SKM-1 (cell line): ENCODE measurements around the gene PPFIBP2.

Source experiments
- DNase-seq: peaks from one replicate; lab custom pipeline; 2025; ENCODE audit not compliant: unreplicated experiment; lab: John Stamatoyannopoulos, UW

PPFIBP2 gene

GRCh38 chr11:7575841-7576725, 62.3 kb downstream of the PPFIBP2 start:
- DNase-seq: no peak

- DNase-seq: no peak
Observed at GRCh38 chr11:7576726-7577290, 63.0 kb downstream of the PPFIBP2 start.

GRCh38 chr11:7577291-7578190, 63.7 kb downstream of the PPFIBP2 start:
- peak; percentile 12 for DNase-seq

- no peak for DNase-seq
Observed at GRCh38 chr11:7578276-7578955, 64.6 kb downstream of the PPFIBP2 start.

GRCh38 chr11:7579361-7579791, 65.6 kb downstream of the PPFIBP2 start:
- peak; percentile 20 for DNase-seq

- DNase-seq: no peak
Observed at GRCh38 chr11:7581021-7581590, 67.3 kb downstream of the PPFIBP2 start.

GRCh38 chr11:7582338-7582985, 68.7 kb downstream of the PPFIBP2 start:
- no peak for DNase-seq

GRCh38 chr11:7583248-7583647, 69.4 kb downstream of the PPFIBP2 start:
- no peak for DNase-seq

GRCh38 chr11:7584910-7585309, 71.1 kb downstream of the PPFIBP2 start:
- DNase-seq: no peak

- no peak for DNase-seq
Observed at GRCh38 chr11:7585816-7586215, 72.0 kb downstream of the PPFIBP2 start.

GRCh38 chr11:7586376-7586775, 72.6 kb downstream of the PPFIBP2 start:
- DNase-seq: no peak

- DNase-seq: no peak
Observed at GRCh38 chr11:7587712-7588111, 73.9 kb downstream of the PPFIBP2 start.

- no peak for DNase-seq
Observed at GRCh38 chr11:7589861-7590260, 76.1 kb downstream of the PPFIBP2 start.

- no peak for DNase-seq
Observed at GRCh38 chr11:7590529-7590928, 76.7 kb downstream of the PPFIBP2 start.

GRCh38 chr11:7591107-7591894, 77.5 kb downstream of the PPFIBP2 start:
- no peak for DNase-seq

GRCh38 chr11:7591987-7592386, 78.2 kb downstream of the PPFIBP2 start:
- DNase-seq: peak; percentile 47

- DNase-seq: no peak
Observed at GRCh38 chr11:7592711-7593110, 78.9 kb downstream of the PPFIBP2 start.

GRCh38 chr11:7593481-7593880, 79.7 kb downstream of the PPFIBP2 start:
- DNase-seq: no peak
